ENCODE results near the gene KATNAL1.

KATNAL1 gene

GRCh38 chr13:30307194-30307970, at the start of gene KATNAL1:
Gene KATNAL1 (minus strand): TSS chr13:30307551. CDS start chr13:30283777, 23,774 bp downstream.
- H3K4me3 ChIP-seq (replicated peaks; ENCODE audit: low read depth, low read length), result peak within 1 kb of the TSS; percentile 64
- no peak for DNase-seq (ENCODE audit: extremely low read depth, low read depth)
- no peak for TF ChIP-seq CTCF (IDR thresholded peaks at IDR 0.05; ENCODE audit: low read depth, low read length, missing control alignments)

- H3K4me3 ChIP-seq (replicated peaks; ENCODE audit: low read depth, low read length), result no peak overlapping the region
- TF ChIP-seq CTCF (IDR thresholded peaks at IDR 0.05; ENCODE audit: low read depth, low read length, missing control alignments), result no peak
- no peak for DNase-seq (ENCODE audit: extremely low read depth, low read depth)
These were observed 48.5 kb upstream of the KATNAL1 start for GRCh38 chr13:30355839-30356238.

GRCh38 chr13:30355384-30355699, 48.0 kb upstream of the KATNAL1 start:
- no peak overlapping the region for H3K4me3 ChIP-seq (replicated peaks; ENCODE audit: low read depth, low read length)
- no peak for DNase-seq (ENCODE audit: extremely low read depth, low read depth)
- TF ChIP-seq CTCF (IDR thresholded peaks at IDR 0.05; ENCODE audit: low read depth, low read length, missing control alignments), result peak; percentile 13

GRCh38 chr13:30354493-30355383, 47.4 kb upstream of the KATNAL1 start:
- no peak for TF ChIP-seq CTCF (IDR thresholded peaks at IDR 0.05; ENCODE audit: low read depth, low read length, missing control alignments)
- DNase-seq (ENCODE audit: extremely low read depth, low read depth), result no peak
- no peak overlapping the region for H3K4me3 ChIP-seq (replicated peaks; ENCODE audit: low read depth, low read length)

- no peak for TF ChIP-seq CTCF (IDR thresholded peaks at IDR 0.05; ENCODE audit: low read depth, low read length, missing control alignments)
- DNase-seq (ENCODE audit: extremely low read depth, low read depth), result no peak
- no peak overlapping the region for H3K4me3 ChIP-seq (replicated peaks; ENCODE audit: low read depth, low read length)
These were observed 46.3 kb upstream of the KATNAL1 start for GRCh38 chr13:30353471-30354215.

GRCh38 chr13:30353060-30353459, 45.7 kb upstream of the KATNAL1 start:
- TF ChIP-seq CTCF (IDR thresholded peaks at IDR 0.05; ENCODE audit: low read depth, low read length, missing control alignments), result no peak
- H3K4me3 ChIP-seq (replicated peaks; ENCODE audit: low read depth, low read length), result no peak overlapping the region
- DNase-seq (ENCODE audit: extremely low read depth, low read depth), result no peak

Measured in HFF-Myc (cell line).